HEK293 (cell line): ENCODE data around the gene STEAP4.

ENCODE experiments used
- CTCF ChIA-PET: fragments of 350-600 bp; formaldehyde crosslinking; extraction: SDS; loops from one replicate; lab custom pipeline; 2021; ENCODE audit warnings: antibody characterized with exemption; lab: Yijun Ruan, JAX
- POLR2A ChIA-PET: fragments of 300-600 bp; formaldehyde crosslinking; extraction: SDS; loops from one replicate; lab custom pipeline; 2020; ENCODE audit warnings: antibody characterized with exemption, inconsistent platforms; lab: Yijun Ruan, JAX
- H3K27ac ChIP-seq: fragments of 200-500 bp; sonication (Bioruptor generic); 2 replicates; pipeline ENCODE4 v1.5.1; 2014; ENCODE audit warnings: low read depth, low read length, control low read depth, inconsistent platforms; ENCODE audit errors: extremely low read depth
- H3K36me3 ChIP-seq, 2 experiments: fragments of 200-500 bp in 1 of 2; sonication (Bioruptor generic) in 1 of 2; 1 replicate in 1 of 2; 2 replicates in 1 of 2; pipeline ENCODE4 v1.5.1; 2014 to 2017; ENCODE audit warnings: inconsistent platforms in 2 of 2, low read length in 2 of 2; ENCODE audit not compliant: control insufficient read depth in 2 of 2, insufficient read depth in 1 of 2
- H3K4me1 ChIP-seq: fragments of 200-500 bp; sonication (Bioruptor generic); 2 replicates; pipeline ENCODE4 v1.5.1; 2014; ENCODE audit warnings: mild to moderate bottlenecking, low read length, inconsistent platforms; ENCODE audit not compliant: control insufficient read depth, insufficient read depth
- H3K4me3 ChIP-seq: 2 replicates; pipeline ENCODE4 v1.5.1; 2011; ENCODE audit warnings: low read depth, mild to moderate bottlenecking, control low read depth, low read length, moderate library complexity
- H3K9me3 ChIP-seq: fragments of 200-500 bp; sonication (Bioruptor generic); 2 replicates; pipeline ENCODE4 v1.5.1; 2014; ENCODE audit warnings: low read depth, low read length, inconsistent platforms; ENCODE audit not compliant: control insufficient read depth, insufficient read depth
- CTCF ChIP-seq: fragments of 450-650 bp; formaldehyde crosslinking; IDR thresholded peaks from 2 replicates; pipeline ENCODE4 v1.5.1; 2016; ENCODE audit warnings: missing biosample characterization, missing genetic modification characterization
- MEIS1 ChIP-seq: sonication (generic); formaldehyde crosslinking; IDR thresholded peaks from 2 replicates; pipeline ENCODE4 v1.8.1; 2022; ENCODE audit warnings: missing genetic modification reagents, mild to moderate bottlenecking, borderline replicate concordance
- PRDM1 ChIP-seq: fragments of 450-650 bp; formaldehyde crosslinking; IDR thresholded peaks from 2 replicates; pipeline ENCODE4; 2016; ENCODE audit warnings: missing biosample characterization, missing genetic modification characterization
- PRDM10 ChIP-seq: fragments of 450-650 bp; formaldehyde crosslinking; IDR thresholded peaks from 2 replicates; pipeline ENCODE4 v1.5.1; 2016; ENCODE audit warnings: missing biosample characterization, missing genetic modification characterization
- ZNF26 ChIP-seq: fragments of 450-650 bp; formaldehyde crosslinking; IDR thresholded peaks from 2 replicates; pipeline ENCODE4 v1.5.1; 2016; ENCODE audit warnings: missing biosample characterization, missing genetic modification characterization
- ZNF280C ChIP-seq: fragments of 450-650 bp; formaldehyde crosslinking; IDR thresholded peaks from 2 replicates; pipeline ENCODE4 v1.5.1; 2016; ENCODE audit warnings: missing biosample characterization, missing genetic modification characterization
- ZNF473 ChIP-seq: fragments of 450-650 bp; formaldehyde crosslinking; IDR thresholded peaks from 2 replicates; pipeline ENCODE4 v1.5.1; 2017; ENCODE audit warnings: missing biosample characterization, missing genetic modification characterization
- ZNF654 ChIP-seq: fragments of 450-650 bp; formaldehyde crosslinking; IDR thresholded peaks from 2 replicates; pipeline ENCODE4 v1.5.1; 2016; ENCODE audit warnings: low read depth, missing biosample characterization, missing genetic modification characterization
- ZNF692 ChIP-seq: fragments of 450-650 bp; formaldehyde crosslinking; IDR thresholded peaks from 2 replicates; pipeline ENCODE4 v1.5.1; 2016; ENCODE audit warnings: missing biosample characterization, missing genetic modification characterization
- ZNF830 ChIP-seq: fragments of 450-650 bp; IDR thresholded peaks from 2 replicates; pipeline ENCODE4 v1.5.0; 2018; ENCODE audit warnings: missing biosample characterization, missing genetic modification characterization, low read depth, mild to moderate bottlenecking, moderate library complexity

The STEAP4 gene

GRCh38 chr7:88243345-88243909, 63.3 kb downstream of the STEAP4 start:
- H3K4me1 ChIP-seq, result no peaks in the 10 kb centered on the region
- POLR2A ChIA-PET, result no interaction called here
- no peaks in the 10 kb centered on the region for H3K36me3 ChIP-seq
- TF ChIP-seq ZNF280C (tag by site-specific recombination) (no peak), CTCF (peak; percentile 58), PRDM1 (peak; percentile 53), MEIS1 (no peak), ZNF654 (tag by site-specific recombination) (peak; percentile 85)
- H3K27ac ChIP-seq, result no peak overlapping the region
- no peaks in the 10 kb centered on the region for H3K9me3 ChIP-seq
- H3K4me3 ChIP-seq, result no peak overlapping the region
- CTCF ChIA-PET, result interaction anchor here (0.6 to 4.7 kb wide), 35 partner anchors 10 to 1386 kb away, joined by 3 to 84 read pairs (median 4); no protein-coding TSS in a partner anchor

GRCh38 chr7:88239852-88240251, 66.8 kb downstream of the STEAP4 start:
- Histone ChIP-seq H3K27ac (no peak overlapping the region), H3K4me1 (no peaks in the 10 kb centered on the region), H3K4me3 (no peak overlapping the region), H3K9me3 (no peaks in the 10 kb centered on the region), H3K36me3 (no peaks in the 10 kb centered on the region)
- TF ChIP-seq ZNF692 (tag by site-specific recombination) (no peak), ZNF26 (tag by site-specific recombination) (no peak), PRDM10 (tag by site-specific recombination) (no peak), ZNF473 (tag by site-specific recombination) (no peak), ZNF830 (tag by site-specific recombination) (no peak)
- ChIA-PET CTCF (interaction anchor here (0.6 to 0.7 kb wide), 2 partner anchors 32 to 595 kb away, joined by 3 to 6 read pairs; no protein-coding TSS in a partner anchor), POLR2A (no interaction called here)
